IMR-90 (cell line): ENCODE measurements around the gene ZNF407. TPM values are rescaled to one million over a fixed set of nuclear protein-coding genes. Genes with fewer than 3 reads are reported as not detected.

Source experiments
- ATAC-seq: fragments of 200-7000 bp; cut with Tn5 transposase; 2 replicates; pipeline ENCODE4 v1.9.1; 2020; ENCODE audit warnings: low read depth, mild to moderate bottlenecking, moderate library complexity
- BruUV-seq: library from RNA; stranded (reverse); fragments of 400-500 nt; replicated peaks from 2 replicates; lab custom pipeline; 2021; lab: Mats Ljungman, UMichigan
- CTCF ChIA-PET: fragments of 300-600 bp; formaldehyde crosslinking; extraction: SDS; loops from one replicate; lab custom pipeline; 2021; ENCODE audit warnings: antibody characterized with exemption; lab: Yijun Ruan, JAX
- POLR2A ChIA-PET: fragments of 300-600 bp; sonication (Branson Sonifier 250); formaldehyde crosslinking; loops from one replicate; lab custom pipeline; 2022; ENCODE audit warnings: antibody characterized with exemption; ENCODE audit not compliant: unreplicated experiment; lab: Charles Lee
- DNase-seq: peaks from one replicate; pipeline ENCODE4 v3.0.0; 2013
- H2AFZ ChIP-seq: replicated peaks from 2 replicates; pipeline ENCODE3; 2013; ENCODE audit warnings: low read length, mild to moderate bottlenecking; ENCODE audit not compliant: poor library complexity
- H2AK5ac ChIP-seq: 2 replicates; pipeline ENCODE4 v1.6.1; 2013; ENCODE audit warnings: low read depth, low read length, inconsistent platforms
- H2AK9ac ChIP-seq: replicated peaks from 2 replicates; pipeline ENCODE3; 2013; ENCODE audit warnings: mild to moderate bottlenecking, low read depth, low read length, moderate library complexity; ENCODE audit not compliant: poor library complexity
- H2BK120ac ChIP-seq: 2 replicates; pipeline ENCODE4 v1.6.1; 2013; ENCODE audit warnings: low read depth, low read length, inconsistent platforms
- H2BK15ac ChIP-seq: 3 replicates; pipeline ENCODE4 v1.6.1; 2013; ENCODE audit warnings: low read depth, low read length, inconsistent platforms
- H2BK20ac ChIP-seq: 2 replicates; pipeline ENCODE4 v1.6.1; 2013; ENCODE audit warnings: low read depth, mild to moderate bottlenecking, inconsistent platforms, low read length, moderate library complexity
- H2BK5ac ChIP-seq: 2 replicates; pipeline ENCODE4 v1.6.1; 2013; ENCODE audit warnings: mild to moderate bottlenecking, low read depth, low read length, inconsistent platforms; ENCODE audit not compliant: poor library complexity, severe bottlenecking
- H3K14ac ChIP-seq: replicated peaks from 2 replicates; pipeline ENCODE4 v1.6.1; 2013; ENCODE audit warnings: low read depth, low read length, inconsistent platforms
- H3K18ac ChIP-seq: 2 replicates; pipeline ENCODE4 v1.6.1; 2013; ENCODE audit warnings: low read depth, low read length, control low read depth
- H3K23ac ChIP-seq: 2 replicates; pipeline ENCODE4 v1.6.1; 2013; ENCODE audit warnings: low read depth, low read length, inconsistent platforms
- H3K27ac ChIP-seq: 2 replicates; pipeline ENCODE4 v1.5.1; 2013; ENCODE audit warnings: mild to moderate bottlenecking, control low read depth, low read length; ENCODE audit not compliant: insufficient read depth
- H3K27me3 ChIP-seq: 2 replicates; pipeline ENCODE4 v1.6.1; 2013; ENCODE audit warnings: low read length; ENCODE audit not compliant: control insufficient read depth, insufficient read depth
- H3K36me3 ChIP-seq: 2 replicates; pipeline ENCODE4 v1.6.1; 2013; ENCODE audit warnings: low read length, mixed read lengths; ENCODE audit not compliant: control insufficient read depth, insufficient read depth
- H3K4ac ChIP-seq: 2 replicates; pipeline ENCODE4 v1.6.1; 2013; ENCODE audit warnings: low read depth, low read length, inconsistent platforms
- H3K4me1 ChIP-seq: 2 replicates; pipeline ENCODE4 v1.6.1; 2013; ENCODE audit warnings: low read length, mixed read lengths; ENCODE audit not compliant: control insufficient read depth, insufficient read depth
- H3K4me2 ChIP-seq: 2 replicates; pipeline ENCODE4 v1.6.1; 2013; ENCODE audit warnings: low read depth, mild to moderate bottlenecking, control low read depth, low read length, moderate library complexity
- H3K4me3 ChIP-seq: 2 replicates; pipeline ENCODE4 v1.5.1; 2013; ENCODE audit warnings: low read depth, mild to moderate bottlenecking, control low read depth, low read length, moderate library complexity; ENCODE audit not compliant: insufficient read depth
- H3K56ac ChIP-seq: 2 replicates; pipeline ENCODE4 v1.6.1; 2013; ENCODE audit warnings: low read length, inconsistent platforms; ENCODE audit not compliant: insufficient read depth; ENCODE audit errors: extremely low read depth
- H3K79me1 ChIP-seq, 2 experiments: 2 replicates each; pipeline ENCODE4 v1.6.1; 2013; ENCODE audit warnings: low read length in 2 of 2, inconsistent platforms in 1 of 2, low read depth in 1 of 2
- H3K9ac ChIP-seq: 2 replicates; pipeline ENCODE4 v1.6.1; 2013; ENCODE audit warnings: low read depth, low read length, control low read depth
- H3K9me1 ChIP-seq: 2 replicates; pipeline ENCODE4 v1.6.1; 2013; ENCODE audit warnings: low read length, inconsistent platforms; ENCODE audit not compliant: insufficient read depth
- H3K9me3 ChIP-seq: 2 replicates; pipeline ENCODE4 v1.6.1; 2013; ENCODE audit warnings: low read length; ENCODE audit not compliant: control insufficient read depth, insufficient read depth
- H4K20me1 ChIP-seq: 2 replicates; pipeline ENCODE4 v1.6.1; 2013; ENCODE audit warnings: low read length, inconsistent platforms; ENCODE audit not compliant: insufficient read depth
- H4K5ac ChIP-seq: 2 replicates; pipeline ENCODE4 v1.6.1; 2013; ENCODE audit warnings: mild to moderate bottlenecking, low read depth, low read length, control low read depth
- H4K8ac ChIP-seq, 2 experiments: 2 replicates each; pipeline ENCODE4 v1.6.1; 2013; ENCODE audit warnings: low read depth in 2 of 2, low read length in 2 of 2, control low read depth in 1 of 2, inconsistent platforms in 1 of 2
- H4K91ac ChIP-seq: 2 replicates; pipeline ENCODE4 v1.6.1; 2013; ENCODE audit warnings: low read depth, low read length, inconsistent platforms; ENCODE audit not compliant: insufficient read depth
- CEBPB ChIP-seq: IDR thresholded peaks from 2 replicates; pipeline ENCODE4 v1.6.1; 2012; ENCODE audit warnings: low read depth, low read length, improper control_type of control experiment
- POLR2A ChIP-seq: IDR thresholded peaks from 2 replicates; pipeline ENCODE4 v1.6.1; 2012; ENCODE audit warnings: mild to moderate bottlenecking, low read depth, low read length
- WGBS, 2 experiments: methylation state at CpG; one replicate each; pipeline versions ENCODE4 v1.1.5 to v1.1.7; 2013; ENCODE audit warnings: missing lambda C conversion rate in 2 of 2; ENCODE audit not compliant: insufficient read length in 1 of 2; ENCODE audit errors: extremely low coverage in 2 of 2; 5-methylcytosine and 5-hydroxymethylcytosine counted together
- dilution Hi-C: fragments of 300-500 bp; cut with HindIII; formaldehyde crosslinking; loops from one replicate; pipeline ENCODE4 v1.14.3; 2018; ENCODE audit warnings: low sequenced_read_pairs; ENCODE audit not compliant: unreplicated experiment
- in situ Hi-C: fragments of 300-500 bp; cut with MboI; formaldehyde crosslinking; loops from 3 replicates; pipeline ENCODE4 v1.14.3; 2019; ENCODE audit warnings: low sequenced_read_pairs, inconsistent platforms, mixed read lengths
- intact Hi-C: fragments of 100-400 bp; cut with micrococcal nuclease; formaldehyde crosslinking; loops from 2 replicates; pipeline ENCODE4 v1.10.0; 2022
- polyA plus RNA-seq, 3 experiments: library from polyadenylated mRNA; depleted of rRNA; stranded (reverse); fragments of >200 nt; gene quantifications; 2 replicates each; pipeline ENCODE4 v1.2.3, GENCODE V29; 2012; ENCODE audit warnings: low replicate concordance in 1 of 3
- total RNA-seq: library from RNA; depleted of rRNA; stranded (reverse); fragments of >200 nt; gene quantifications from 2 replicates; pipeline ENCODE4 v1.2.3, GENCODE V29; 2012

Gene ZNF407
- total and polyA plus RNA-seq, 2 of the 4 experiments (the other 2 are of a cell fraction), result 3.1 to 20.1 TPM

DNA sequence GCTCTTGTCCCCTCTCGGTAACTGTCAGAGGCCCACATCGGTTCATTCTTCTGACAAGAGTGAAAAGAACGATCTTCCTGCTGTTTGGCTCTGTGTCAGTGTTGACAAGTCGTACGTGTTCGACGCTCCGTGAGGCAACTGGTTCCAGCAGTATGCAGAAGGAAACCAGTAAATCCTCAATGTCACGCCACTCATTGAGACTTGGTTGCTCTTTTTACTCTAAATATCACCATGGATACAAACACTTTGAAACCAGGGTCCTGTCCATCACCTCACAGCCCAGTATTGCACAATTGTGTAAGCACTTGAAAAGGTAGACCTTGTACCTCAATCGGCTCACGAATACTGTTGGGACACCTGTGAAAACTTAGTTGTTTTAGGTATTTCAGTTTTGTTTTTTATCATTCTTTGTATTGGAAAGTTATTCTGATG lies 136.4 kb downstream of the ZNF407 start:
- H3K4me1 ChIP-seq, result peaks cover 3% of the 10 kb centered on the region
- peak overlapping the region; percentile 39; the same call in 1 of the 2 replicates for H4K5ac ChIP-seq
- no peaks in the 10 kb centered on the region for H3K27me3 ChIP-seq
- H3K14ac ChIP-seq, result peak overlapping the region; percentile 20
- in situ Hi-C loops (no loop called here), dilution Hi-C loops (no loop called here), intact Hi-C loops (no loop called here)
- H3K9me3 ChIP-seq, result no peaks in the 10 kb centered on the region
- no peak overlapping the region for H3K56ac ChIP-seq
- peaks cover 11% of the 10 kb centered on the region for H3K9me1 ChIP-seq
- no TSS peak for BruUV-seq
- H3K4me3 ChIP-seq, result no peak overlapping the region
- no peak overlapping the region; the same call in 1 of the 2 replicates for H3K23ac ChIP-seq
- no peak overlapping the region for H3K4me2 ChIP-seq
- no peak overlapping the region; the same call in 2 of the 3 replicates for H2BK15ac ChIP-seq
- TF ChIP-seq CEBPB (peak; percentile 60), POLR2A (no peak)
- no peak overlapping the region for H3K27ac ChIP-seq
- peak overlapping the region; percentile 86 for H2AK5ac ChIP-seq
- H2AFZ ChIP-seq, result peak overlapping the region; percentile 62
- H3K79me1 ChIP-seq, result peaks cover 13 to 34% of the 10 kb centered on the region in 2 experiments
- H2BK120ac ChIP-seq, result peak overlapping the region; percentile 32; the same call in 1 of the 2 replicates
- 51% methylated on average over 6 of the region's 11 CpGs; no CpG with 5 or more reads in 1 of the 2 experiments for WGBS, 2 experiments
- ATAC-seq, result no peak
- no peak overlapping the region for H2BK5ac ChIP-seq
- no peak overlapping the region for H4K8ac ChIP-seq
- ChIA-PET CTCF (no interaction called here), POLR2A (no interaction called here)
- H3K4ac ChIP-seq, result 0 out of 2 replicates have a peak overlapping the region, but pooled peaks have one; percentile 31
- no peak overlapping the region for H3K9ac ChIP-seq
- H2BK20ac ChIP-seq, result peak overlapping the region; percentile 71; the same call in 1 of the 2 replicates
- H4K91ac ChIP-seq, result 0 out of 2 replicates have a peak overlapping the region, but pooled peaks have one; percentile 11
- DNase-seq, result no peak
- no peak overlapping the region for H3K18ac ChIP-seq
- no peaks in the 10 kb centered on the region for H4K20me1 ChIP-seq
- H3K36me3 ChIP-seq, result no peaks in the 10 kb centered on the region
- no peak overlapping the region for H2AK9ac ChIP-seq
